A204.1 (cell line): Measurements from ENCODE around the gene TECPR1.

Source experiments
- FAIRE-seq: peaks from 2 replicates; lab custom pipeline; 2012; peaks lifted over from hg19 to GRCh38; lab: Jason Lieb, UNC

The TECPR1 gene

GRCh38 chr7:98283127-98283886 is 31.3 kb upstream of the TECPR1 start:
- no peak for FAIRE-seq

DNA sequence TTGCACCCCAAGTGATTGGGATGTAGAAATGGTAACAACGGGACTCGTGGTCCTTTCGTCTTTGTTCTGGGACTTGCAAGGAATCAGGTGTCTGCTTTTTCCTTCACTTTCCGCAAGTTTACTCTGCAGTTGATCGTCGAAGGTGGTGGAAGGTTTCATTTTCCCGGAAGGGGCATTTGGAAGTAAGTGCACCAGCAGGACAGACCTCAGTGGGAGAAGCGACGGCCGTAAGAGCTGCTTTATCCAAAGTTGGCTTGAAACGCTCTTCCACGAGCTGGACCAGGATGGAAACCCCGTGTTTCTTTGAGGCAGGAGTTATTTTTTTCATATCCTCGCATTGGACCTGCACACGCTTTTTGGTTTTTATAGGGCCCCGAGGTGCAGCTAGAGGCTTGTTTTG is 30.7 kb upstream of the TECPR1 start:
- no peak for FAIRE-seq

DNA sequence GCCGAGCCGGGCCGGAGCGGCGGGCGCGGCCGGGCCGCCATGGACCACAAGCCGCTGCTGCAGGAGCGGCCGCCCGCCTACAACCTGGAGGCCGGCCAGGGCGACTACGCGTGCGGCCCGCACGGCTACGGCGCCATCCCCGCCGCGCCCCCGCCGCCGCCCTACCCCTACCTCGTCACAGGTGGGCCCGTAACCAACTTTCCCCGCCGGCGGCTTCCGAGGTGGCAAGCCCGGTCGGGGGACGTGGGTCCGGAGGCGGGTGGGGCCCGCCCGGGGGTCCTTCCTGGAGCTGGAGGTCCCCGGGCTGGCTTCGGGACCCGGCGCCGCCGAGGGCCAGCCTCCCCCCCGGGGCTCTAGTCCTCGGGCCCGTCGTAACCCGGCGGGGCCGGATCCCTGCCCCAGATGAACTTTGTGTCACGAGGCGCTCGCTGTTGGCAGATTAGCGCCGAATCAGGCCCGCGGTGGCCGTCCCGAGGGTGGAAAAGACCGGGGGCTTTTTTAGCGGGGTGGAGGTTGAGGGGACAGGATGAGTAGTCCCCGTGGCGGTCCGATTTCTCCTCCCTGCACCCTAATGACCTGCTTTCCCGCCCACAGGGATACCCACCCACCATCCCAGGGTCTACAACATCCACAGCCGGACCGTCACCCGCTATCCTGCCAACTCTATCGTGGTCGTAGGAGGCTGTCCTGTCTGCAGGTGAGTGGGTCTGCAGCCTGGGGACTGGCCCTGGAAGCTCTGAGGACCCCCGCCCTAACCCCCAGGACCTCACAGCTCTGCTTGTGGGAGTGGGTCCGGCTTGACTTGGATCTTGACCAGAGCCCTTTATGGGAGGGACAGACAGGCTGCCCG is 29.9 kb upstream of the TECPR1 start:
- FAIRE-seq = no peak

GRCh38 chr7:98280791-98281756 is 29.0 kb upstream of the TECPR1 start, which contains the start of gene BRI3:
Gene BRI3, plus strand, starts transcription at chr7:98281686. Its CDS starts 110 bp downstream, at chr7:98281796.
- no peak for FAIRE-seq

DNA sequence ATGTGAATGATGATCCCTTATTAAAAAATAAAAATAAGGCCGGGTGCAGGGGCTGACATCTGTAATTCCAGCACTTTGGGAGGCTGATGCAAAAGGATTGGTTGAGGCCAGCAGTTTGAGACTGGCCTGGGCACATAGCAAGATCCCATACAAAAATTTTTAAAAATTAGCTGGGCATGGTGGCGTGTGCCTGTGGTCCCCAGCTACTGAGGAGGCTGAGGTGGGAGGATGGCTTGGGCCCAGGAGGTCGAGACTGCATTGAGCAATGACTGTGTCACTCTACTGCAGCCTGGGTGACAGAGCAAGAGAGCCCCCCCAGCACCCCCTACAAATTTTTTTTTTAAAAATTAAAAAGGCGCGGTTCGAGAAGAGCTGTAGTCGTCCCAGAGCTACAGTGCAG is 28.3 kb upstream of the TECPR1 start:
- no peak for FAIRE-seq

DNA sequence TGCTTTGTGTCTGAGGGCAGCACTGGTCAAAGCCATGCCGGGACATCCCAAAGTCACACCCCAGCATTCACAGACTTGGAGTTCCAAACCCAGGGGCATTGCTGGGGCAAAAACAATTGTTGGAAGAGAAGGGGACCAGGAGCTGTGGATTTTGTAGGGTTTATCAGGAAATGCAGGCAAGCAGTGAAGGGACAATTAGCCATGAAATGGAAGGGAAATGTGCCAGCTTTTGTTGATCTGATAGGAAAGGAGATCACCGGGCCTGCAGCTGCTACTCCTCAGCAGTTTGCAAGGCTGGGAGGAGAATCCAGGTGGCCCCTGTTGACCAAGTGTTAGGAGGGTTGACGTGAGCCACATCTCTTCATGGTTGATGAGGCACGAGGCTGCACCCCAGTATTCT is 26.9 kb upstream of the TECPR1 start:
- no peak for FAIRE-seq

DNA sequence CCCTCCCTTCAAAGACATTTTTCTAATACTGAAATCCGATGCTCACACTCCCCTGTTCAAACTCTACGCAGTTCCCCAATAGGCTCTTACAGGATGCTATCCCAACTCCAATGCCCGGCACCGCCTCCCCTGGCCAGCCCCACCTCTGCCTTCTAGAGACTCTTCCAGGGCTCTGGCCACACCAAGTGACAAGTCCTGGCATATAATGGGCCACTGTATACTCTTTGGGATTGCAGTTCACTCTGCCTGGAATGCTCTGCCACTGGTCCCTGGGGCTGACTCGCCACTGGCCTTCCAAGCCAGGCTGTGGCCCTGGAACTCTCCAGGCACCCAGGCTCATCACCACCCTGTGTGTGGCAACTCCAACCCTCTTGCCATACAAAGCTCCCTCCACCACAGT is 26.4 kb upstream of the TECPR1 start:
- FAIRE-seq = no peak

GRCh38 chr7:98276241-98276761 is 24.3 kb upstream of the TECPR1 start:
- no peak for FAIRE-seq

DNA sequence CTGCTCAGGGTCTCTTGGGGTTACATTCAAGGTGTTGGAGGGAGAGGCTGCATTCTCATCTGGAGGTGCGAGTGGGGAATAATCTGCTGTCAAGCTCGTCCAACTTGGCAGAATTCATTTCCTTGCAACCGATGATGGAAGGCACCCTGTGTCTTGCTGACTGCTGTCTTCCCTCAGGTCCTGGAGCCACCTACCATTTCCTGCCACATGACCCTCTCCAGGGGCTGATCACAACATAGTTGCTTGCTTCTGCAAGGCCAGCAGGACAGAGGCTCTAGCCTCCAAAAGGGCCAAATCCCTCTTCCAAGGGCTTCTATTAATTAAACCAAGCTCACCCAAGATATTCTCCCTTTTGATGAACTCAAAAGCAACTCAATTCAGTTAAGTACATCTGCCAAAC is 15.3 kb upstream of the TECPR1 start:
- FAIRE-seq = no peak

DNA sequence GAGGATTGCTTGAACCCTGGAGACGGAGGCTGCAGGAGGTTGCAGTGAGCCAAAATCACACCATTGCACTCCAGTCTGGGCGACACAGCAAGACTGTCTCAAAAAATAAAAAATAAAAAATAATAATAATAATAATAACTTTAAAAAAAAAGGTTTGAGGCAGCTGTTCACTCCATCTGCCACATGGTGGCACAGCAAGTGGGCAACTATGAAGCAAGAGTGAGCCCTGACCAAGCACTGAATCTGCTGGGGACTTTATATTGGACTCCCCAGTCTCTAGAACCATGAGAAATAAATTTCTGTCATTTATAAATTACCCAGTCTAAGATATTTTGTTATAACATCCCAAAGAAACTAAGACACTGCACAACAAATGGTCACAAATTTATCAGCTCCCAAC is 14.8 kb upstream of the TECPR1 start:
- FAIRE-seq = peak; percentile 87

DNA sequence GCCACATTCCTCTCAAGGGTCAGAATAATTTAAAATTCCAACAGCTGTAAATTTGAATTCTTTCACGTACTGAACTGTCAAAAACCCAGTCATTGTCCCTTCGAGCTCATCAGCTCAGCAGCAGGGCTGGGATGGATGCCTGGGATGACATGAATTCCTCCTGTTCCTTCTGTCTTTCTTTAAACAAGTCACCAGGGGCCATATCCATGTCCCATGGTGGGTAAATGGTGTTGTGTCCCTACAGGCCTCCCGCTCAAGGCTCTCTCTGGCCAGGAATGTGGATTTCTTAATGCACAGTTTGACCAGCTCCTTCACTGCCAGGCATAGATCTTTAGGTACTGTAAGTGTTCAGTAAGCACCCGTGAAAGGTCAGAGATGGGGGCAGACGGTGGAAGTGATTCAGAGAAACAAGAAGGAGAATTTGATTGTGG is 13.8 kb upstream of the TECPR1 start:
- FAIRE-seq = no peak

DNA sequence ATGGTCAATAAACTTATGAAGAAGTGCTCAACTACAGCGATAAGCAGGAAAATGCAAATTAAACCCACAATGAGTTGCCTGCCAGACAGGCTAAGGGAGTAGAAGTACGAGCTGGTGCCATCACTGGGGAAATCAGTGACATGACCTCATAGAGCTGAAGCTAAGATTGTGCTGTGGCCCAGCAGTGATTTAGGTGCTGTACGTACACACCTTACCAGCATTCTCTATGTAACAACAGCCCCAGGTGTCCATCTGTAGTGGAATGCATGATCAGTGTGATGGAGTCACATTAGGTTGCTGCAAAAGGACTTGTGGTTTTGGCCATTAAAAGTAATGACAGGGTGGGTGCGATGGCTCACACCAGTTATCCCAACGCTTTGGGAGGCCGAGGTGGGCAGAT is 5.7 kb upstream of the TECPR1 start:
- FAIRE-seq = no peak

GRCh38 chr7:98256431-98256830 is 4.4 kb upstream of the TECPR1 start:
- no peak for FAIRE-seq

DNA sequence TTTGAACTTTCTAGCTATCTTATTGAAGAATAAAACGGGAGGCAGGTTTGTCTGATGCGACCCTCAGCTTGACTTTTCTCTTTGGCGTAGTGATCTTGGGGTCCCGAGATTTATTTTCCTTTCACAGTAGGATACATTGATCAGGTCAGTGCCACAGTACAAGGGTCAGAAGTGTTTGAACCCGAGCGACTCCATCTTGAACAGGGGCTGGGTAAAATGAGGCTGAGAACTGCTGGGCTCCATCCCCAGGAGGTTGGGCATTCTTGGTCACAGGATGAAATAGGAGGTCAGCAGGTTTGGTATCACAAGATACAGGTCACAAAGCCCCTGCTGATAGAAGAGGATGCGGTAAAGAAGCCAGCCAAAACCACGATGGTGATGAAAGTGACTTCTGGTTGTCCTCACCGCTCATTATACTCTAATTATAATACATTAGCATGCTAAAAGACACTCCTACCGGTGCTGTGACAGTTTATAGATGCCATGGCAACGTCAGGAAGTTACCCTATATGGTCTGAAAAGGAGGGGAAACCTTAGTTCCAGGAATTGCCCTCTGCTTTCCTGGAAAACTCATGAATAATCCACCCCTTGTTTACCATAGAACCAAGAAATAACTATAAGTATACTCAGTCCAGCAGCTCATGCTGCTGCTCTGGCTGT is 3.0 kb upstream of the TECPR1 start:
- FAIRE-seq = no peak

GRCh38 chr7:98254516-98254915 is 2.5 kb upstream of the TECPR1 start:
- FAIRE-seq = no peak

- FAIRE-seq = no peak
Observed at GRCh38 chr7:98252425-98253054, 508 bp upstream of the TECPR1 start.

DNA sequence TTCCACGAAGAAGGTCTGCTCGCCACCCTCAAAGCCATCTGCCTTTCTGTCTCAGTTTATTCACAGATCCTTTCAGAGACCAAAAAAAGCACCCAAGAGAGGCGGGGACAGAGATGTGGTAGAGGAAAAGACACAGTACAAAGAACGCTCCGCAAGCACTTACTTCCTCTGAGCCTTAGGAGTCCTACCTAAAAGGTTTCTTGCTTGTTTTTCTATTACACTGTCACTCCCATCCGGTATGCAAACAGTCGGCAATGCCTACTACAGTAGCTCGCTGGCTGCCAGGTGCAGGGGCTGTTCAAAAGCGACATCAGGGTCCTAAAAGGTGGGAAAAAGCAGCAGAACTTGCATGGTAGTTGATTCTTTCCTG is 816 bp downstream of the TECPR1 start:
- no peak for FAIRE-seq

DNA sequence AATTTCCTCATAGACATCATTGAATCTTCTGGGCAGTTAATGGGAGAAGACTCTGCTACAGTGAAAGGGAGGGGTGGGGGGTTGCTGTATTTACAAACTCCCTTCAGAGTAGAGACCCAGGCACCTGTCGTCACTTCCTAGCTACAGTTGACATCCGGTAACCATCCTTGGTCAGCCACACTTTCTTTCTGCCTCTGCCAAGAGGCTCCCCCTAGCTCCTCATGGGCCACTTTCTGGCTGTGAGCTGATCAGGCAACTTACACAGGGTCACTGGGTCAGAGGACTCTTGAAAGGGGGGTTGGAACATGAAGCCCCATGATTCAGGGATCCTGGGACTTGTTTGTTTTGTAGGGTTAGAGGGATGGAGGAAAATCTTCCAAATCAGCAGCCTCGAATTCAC is 1.2 kb downstream of the TECPR1 start:
- no peak for FAIRE-seq

- no peak for FAIRE-seq
Observed at GRCh38 chr7:98249106-98249505, 2.9 kb downstream of the TECPR1 start.

GRCh38 chr7:98248156-98248555 is 3.9 kb downstream of the TECPR1 start:
- no peak for FAIRE-seq

DNA sequence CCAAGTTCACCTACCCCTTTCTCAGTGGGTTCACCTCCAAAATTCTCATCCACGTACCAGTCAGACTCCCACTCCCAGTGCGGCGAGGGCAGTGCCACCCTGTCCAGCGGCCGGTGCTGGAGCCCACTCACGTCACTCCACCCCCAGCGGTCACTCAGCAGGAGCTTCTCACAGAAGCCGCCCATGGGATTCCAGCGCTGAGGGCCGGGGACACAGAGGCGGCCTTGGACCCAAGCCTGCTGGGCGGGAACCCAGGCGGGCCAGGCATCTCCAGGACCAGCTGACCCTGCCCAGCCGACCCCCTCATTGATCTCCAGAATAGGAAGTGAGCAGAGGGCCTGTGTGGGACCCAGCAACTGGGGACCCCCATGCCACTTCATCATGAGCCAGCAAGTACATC is 7.2 kb downstream of the TECPR1 start:
- no peak for FAIRE-seq
